K562 (cell line): ENCODE data around the gene PIGC. TPM values are rescaled to one million over a fixed set of nuclear protein-coding genes. Genes with fewer than 3 reads are reported as not detected.

Experiments
- ATAC-seq: fragments of 200-7000 bp; cut with Tn5 transposase; 3 replicates; pipeline ENCODE4 v1.9.1; 2020; ENCODE audit warnings: moderate library complexity
- BruUV-seq: library from RNA; stranded (reverse); fragments of 400-500 nt; replicated peaks from 2 replicates; lab custom pipeline; 2021; lab: Mats Ljungman, UMichigan
- CTCF ChIA-PET: fragments of 300-600 bp; formaldehyde crosslinking; extraction: SDS; loops from one replicate; lab custom pipeline; 2021; ENCODE audit warnings: low intra/inter-chr PET ratio; lab: Yijun Ruan, JAX
- POLR2A ChIA-PET: fragments of 300-600, 350-650 bp; sonication (Branson Sonifier 250); formaldehyde crosslinking; extraction: SDS; loops from one replicate; lab custom pipeline; 2021; ENCODE audit warnings: antibody characterized with exemption, inconsistent platforms; lab: Yijun Ruan, JAX
- DNase-seq, 4 experiments: peaks; one replicate each; pipeline versions ENCODE4 v3.0.0 to v3.0.0-alpha.2; 2011 to 2018; ENCODE audit warnings: low spot score in 3 of 4, mixed read lengths in 3 of 4; ENCODE audit errors: extremely low read depth in 1 of 4
- FAIRE-seq: peaks from 2 replicates; lab custom pipeline; 2011; peaks lifted over from hg19 to GRCh38; lab: Jason Lieb, UNC
- H2AFZ ChIP-seq: 2 replicates; pipeline ENCODE4 v1.6.0; 2011; ENCODE audit warnings: low read depth, low read length, control low read depth, inconsistent platforms
- H3K27ac ChIP-seq: fragments of 200-600 bp; 3 replicates; pipeline ENCODE4 v1.8.0; 2011; ENCODE audit warnings: low read depth, mild to moderate bottlenecking, control low read depth, inconsistent platforms, low read length, moderate library complexity, mixed read lengths; ENCODE audit errors: extremely low read depth
- H3K27me3 ChIP-seq, 2 experiments: fragments of 300-600 bp in 1 of 2; 2 replicates in 1 of 2; 3 replicates in 1 of 2; pipeline versions ENCODE4 v1.6.0 to v1.8.0; 2011; ENCODE audit warnings: inconsistent platforms in 2 of 2, low read length in 2 of 2, mild to moderate bottlenecking in 1 of 2, mixed read lengths in 1 of 2, moderate library complexity in 1 of 2; ENCODE audit not compliant: control insufficient read depth in 2 of 2, insufficient read depth in 2 of 2
- H3K36me3 ChIP-seq: fragments of 300-600 bp; 3 replicates; pipeline ENCODE4 v1.8.0; 2011; ENCODE audit warnings: mild to moderate bottlenecking, low read length, inconsistent platforms; ENCODE audit not compliant: control insufficient read depth, insufficient read depth
- H3K4me1 ChIP-seq, 2 experiments: fragments of 200-600 bp in 1 of 2; replicated peaks in 1 of 2; 2 replicates in 1 of 2; 3 replicates in 1 of 2; pipeline versions ENCODE4 v1.5.1 to v1.8.0; 2011; ENCODE audit warnings: inconsistent platforms in 2 of 2, low read length in 2 of 2, mild to moderate bottlenecking in 1 of 2, mixed read lengths in 1 of 2, moderate library complexity in 1 of 2; ENCODE audit not compliant: control insufficient read depth in 2 of 2, insufficient read depth in 2 of 2
- H3K4me2 ChIP-seq: 2 replicates; pipeline ENCODE4 v1.6.1; 2011; ENCODE audit warnings: low read length, control low read depth, inconsistent platforms, mixed read lengths; ENCODE audit not compliant: insufficient read depth
- H3K4me3 ChIP-seq: fragments of 200-600 bp; sonication (generic), shearing (Covaris generic); 2 replicates; pipeline ENCODE4 v1.5.1; 2016; ENCODE audit warnings: control low read depth, inconsistent platforms
- H3K79me2 ChIP-seq: fragments of 200-600 bp; 3 replicates; pipeline ENCODE4 v1.8.0; 2011; ENCODE audit warnings: low read length, inconsistent platforms; ENCODE audit not compliant: control insufficient read depth, insufficient read depth
- H3K9ac ChIP-seq, 2 experiments: 2 replicates each; pipeline versions ENCODE4 v1.6.0 to v1.6.1; 2011; ENCODE audit warnings: low read depth in 2 of 2, low read length in 2 of 2, control low read depth in 1 of 2, inconsistent platforms in 1 of 2, mild to moderate bottlenecking in 1 of 2, mixed read lengths in 1 of 2; ENCODE audit not compliant: insufficient read depth in 1 of 2
- H3K9me1 ChIP-seq: one replicate; pipeline ENCODE4 v1.6.0; 2011; ENCODE audit warnings: inconsistent platforms, mild to moderate bottlenecking, low read length, moderate library complexity; ENCODE audit not compliant: control insufficient read depth, insufficient read depth
- H3K9me3 ChIP-seq: replicated peaks from 2 replicates; pipeline ENCODE4 v1.5.1; 2011; ENCODE audit warnings: low read depth, low read length, inconsistent platforms; ENCODE audit not compliant: control insufficient read depth, insufficient read depth
- H4K20me1 ChIP-seq: replicated peaks from 2 replicates; pipeline ENCODE4 v1.6.1; 2011; ENCODE audit warnings: low read length, inconsistent platforms, mixed read lengths; ENCODE audit not compliant: control insufficient read depth, insufficient read depth
- CHD7 ChIP-seq: fragments of 200-600 bp; sonication (generic); IDR thresholded peaks from one replicate; pipeline ENCODE4 v1.6.1; 2012; ENCODE audit warnings: mild to moderate bottlenecking, low read depth, low read length, inconsistent platforms
- MXD1 ChIP-seq: fragments of 250-450 bp; sonication (Bioruptor Pico); IDR thresholded peaks from 2 replicates; pipeline ENCODE4 v1.8.0; 2021; ENCODE audit warnings: borderline replicate concordance, mild to moderate bottlenecking, moderate library complexity; ENCODE audit not compliant: poor library complexity, severe bottlenecking
- ZNF583 ChIP-seq: fragments of 250-450 bp; sonication (Bioruptor Pico); IDR thresholded peaks from 2 replicates; pipeline ENCODE4 v1.4.0; 2020
- WGBS: fragments of 100-300 bp; shearing (Covaris generic); methylation state at CpG from one replicate; pipeline ENCODE4 v1.1.6; 2016; ENCODE audit warnings: low coverage, mixed read lengths; ENCODE audit not compliant: insufficient coverage; ENCODE audit errors: missing lambda C conversion rate; 5-methylcytosine and 5-hydroxymethylcytosine counted together
- in situ Hi-C: fragments of 300-500 bp; cut with MboI; formaldehyde crosslinking; loops from 4 replicates; pipeline ENCODE4 v1.15.0; 2018; ENCODE audit warnings: inconsistent platforms, mixed read lengths
- intact Hi-C: fragments of 100-400 bp; cut with micrococcal nuclease; formaldehyde crosslinking; loops from 2 replicates; pipeline ENCODE4 v1.14.2; 2022
- polyA plus RNA-seq, 8 experiments: library from polyadenylated mRNA; depleted of rRNA in 4 of 8; stranded (reverse) in 5 of 8; unstranded in 3 of 8; fragments of >200 nt; fragmentation: Nextera tagmentation in 2 of 8; fragmentation: Illumina TruSeq in 1 of 8; extraction: Ambion mirVana in 2 of 8; extraction: Trizol in 1 of 8; gene quantifications; 2 replicates each; pipeline versions ENCODE4 v1.2.1 to v1.2.3, GENCODE V29; 2011 to 2014; ENCODE audit warnings: inconsistent platforms in 1 of 8, missing spikeins in 1 of 8
- total RNA-seq, 7 experiments: library from RNA; depleted of rRNA in 6 of 7; stranded (reverse); fragments of >200 nt in 6 of 7; fragmentation: Illumina TruSeq in 2 of 7; extraction: Trizol in 2 of 7; gene quantifications; 2 replicates each; pipeline versions ENCODE4 v1.2.1 to v1.2.3, GENCODE V29; 2011 to 2021; ENCODE audit warnings: low replicate concordance in 1 of 7

Gene PIGC
- total and polyA plus RNA-seq, 9 of the 15 experiments (the other 6 are each of a cell fraction or from before 2014, with no cell fraction given): 30.5 to 97.9 (median 54.7) TPM

DNA sequence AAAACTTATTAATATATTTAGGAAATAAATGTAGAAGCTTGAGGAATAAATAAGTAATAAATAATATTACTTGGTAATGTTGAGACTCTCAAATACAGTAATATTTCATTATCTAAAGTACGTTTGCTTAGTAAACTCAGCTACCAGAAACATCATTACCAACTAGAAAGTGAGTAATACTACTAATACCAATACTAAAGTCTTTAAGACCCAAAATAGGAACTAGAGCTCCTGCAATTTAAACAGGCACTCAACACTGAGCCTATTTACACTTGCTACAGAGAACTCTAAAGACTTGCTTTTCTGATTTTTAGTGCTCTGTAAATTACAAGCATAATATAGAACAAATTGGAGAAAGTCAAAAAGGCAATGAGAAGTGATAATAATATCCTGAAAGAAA, 36.9 kb downstream of the PIGC start:
- Histone ChIP-seq H3K36me3 (no peaks in the 10 kb centered on the region), H2AFZ (no peak overlapping the region), H3K9ac (no peak overlapping the region), H3K4me2 (no peak overlapping the region), H3K27ac (no peak overlapping the region), H3K4me3 (no peak overlapping the region), H3K4me1 (no peaks in the 10 kb centered on the region; a peak in 1 of 5 replicates), H3K9me1 (no peaks in the 10 kb centered on the region), H3K27me3 (no peaks in the 10 kb centered on the region), H3K79me2 (no peaks in the 10 kb centered on the region)
- BruUV-seq: no TSS peak
- intact Hi-C loops (no loop called here), in situ Hi-C loops (no loop called here)
- DNase-seq (no peak), FAIRE-seq (no peak), ATAC-seq (no peak)
- POLR2A ChIA-PET: no interaction called here
- WGBS: 12% methylated on average over 1 of the region's 1 CpG
- TF ChIP-seq ZNF583 (CRISPR knock-in tag): no peak
- TF ChIP-seq, all 486 proteins: peak for 0
- Histone ChIP-seq H4K20me1 (no peaks in the 10 kb centered on the region), H3K9me3 (no peaks in the 10 kb centered on the region)
- CTCF ChIA-PET: no interaction called here

DNA sequence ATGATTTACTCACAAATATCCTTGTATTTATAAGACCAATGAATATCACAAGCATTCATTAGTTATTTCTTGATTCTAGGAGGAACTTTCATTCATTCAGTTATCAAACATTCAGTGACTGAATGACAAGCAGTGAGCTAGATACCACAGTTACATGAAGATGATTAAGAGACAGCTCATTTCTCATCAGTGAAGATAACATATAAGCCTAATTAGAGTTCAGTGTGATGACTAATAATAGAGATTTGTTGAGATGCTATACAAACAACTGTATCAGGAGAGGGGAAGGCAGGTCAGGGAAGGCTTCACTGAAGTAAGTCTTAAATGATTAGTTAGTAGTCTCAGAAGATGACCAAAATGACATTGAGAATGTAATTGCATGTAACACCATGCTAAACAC, 38.0 kb downstream of the PIGC start:
- Histone ChIP-seq H3K27ac (no peak overlapping the region), H2AFZ (no peak overlapping the region), H3K27me3 (no peaks in the 10 kb centered on the region), H3K9ac (no peak overlapping the region), H3K9me1 (no peaks in the 10 kb centered on the region), H3K9me3 (no peaks in the 10 kb centered on the region), H4K20me1 (no peaks in the 10 kb centered on the region), H3K36me3 (no peaks in the 10 kb centered on the region), H3K4me1 (no peaks in the 10 kb centered on the region; a peak in 1 of 5 replicates), H3K4me2 (no peak overlapping the region), H3K4me3 (no peak overlapping the region), H3K79me2 (no peaks in the 10 kb centered on the region)
- ATAC-seq: no peak
- no TSS peak for BruUV-seq
- intact Hi-C loops (no loop called here), in situ Hi-C loops (no loop called here)
- CTCF ChIA-PET: no interaction called here
- POLR2A ChIA-PET: interaction anchor here (0.6 kb wide), 1 partner anchor 46 kb away, joined by 3 read pairs; no protein-coding TSS in a partner anchor
- FAIRE-seq: no peak
- no peak for DNase-seq
- TF ChIP-seq MXD1 (CRISPR knock-in tag) (no peak), CHD7 (no peak)
